Astrocyte of the spinal cord (primary cell): ENCODE measurements around the gene NTNG1.
A peak's percentile ranks its signal among the peaks of the same experiment; 100 is the strongest.

Experiments
- DNase-seq: peaks from one replicate; pipeline ENCODE4 v3.0.0; 2011; ENCODE audit warnings: low read depth, low spot score
- H3K4me3 ChIP-seq: 2 replicates; pipeline ENCODE4 v1.5.1; 2011; ENCODE audit warnings: low read depth, mild to moderate bottlenecking, low read length, moderate library complexity
- in situ Hi-C: cut with HindIII; loops from 2 replicates; pipeline ENCODE4 v1.10.0; 2017; ENCODE audit warnings: low sequenced_read_pairs
- TF ChIP-seq, protein P1 (sequence below): IDR thresholded peaks from 2 replicates; pipeline ENCODE4 v1.5.1; 2012; ENCODE audit warnings: low read depth, mild to moderate bottlenecking, low read length, inconsistent platforms

Gene NTNG1

DNA sequence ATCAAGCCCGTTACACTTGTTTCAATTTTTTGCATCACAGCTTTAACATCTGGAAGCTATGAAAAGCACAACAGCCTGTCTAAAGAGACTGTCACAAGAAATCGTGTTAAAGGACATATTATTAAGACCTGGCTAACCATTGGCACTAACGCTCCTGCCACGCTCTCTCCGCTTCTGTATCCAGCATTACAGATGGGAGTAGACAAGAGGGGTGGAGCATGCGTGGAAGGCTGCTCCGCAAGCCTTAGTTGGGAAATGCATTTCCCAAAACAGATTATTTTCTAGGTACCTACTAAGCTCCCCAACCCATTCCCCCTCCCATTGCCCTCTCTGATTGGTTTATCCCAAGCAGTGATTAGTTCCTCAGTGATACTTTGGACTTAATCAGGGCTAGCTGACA lies 72.4 kb downstream of the NTNG1 start:
- in situ Hi-C loops, result no loop called here
- TF ChIP-seq, protein P1, sequence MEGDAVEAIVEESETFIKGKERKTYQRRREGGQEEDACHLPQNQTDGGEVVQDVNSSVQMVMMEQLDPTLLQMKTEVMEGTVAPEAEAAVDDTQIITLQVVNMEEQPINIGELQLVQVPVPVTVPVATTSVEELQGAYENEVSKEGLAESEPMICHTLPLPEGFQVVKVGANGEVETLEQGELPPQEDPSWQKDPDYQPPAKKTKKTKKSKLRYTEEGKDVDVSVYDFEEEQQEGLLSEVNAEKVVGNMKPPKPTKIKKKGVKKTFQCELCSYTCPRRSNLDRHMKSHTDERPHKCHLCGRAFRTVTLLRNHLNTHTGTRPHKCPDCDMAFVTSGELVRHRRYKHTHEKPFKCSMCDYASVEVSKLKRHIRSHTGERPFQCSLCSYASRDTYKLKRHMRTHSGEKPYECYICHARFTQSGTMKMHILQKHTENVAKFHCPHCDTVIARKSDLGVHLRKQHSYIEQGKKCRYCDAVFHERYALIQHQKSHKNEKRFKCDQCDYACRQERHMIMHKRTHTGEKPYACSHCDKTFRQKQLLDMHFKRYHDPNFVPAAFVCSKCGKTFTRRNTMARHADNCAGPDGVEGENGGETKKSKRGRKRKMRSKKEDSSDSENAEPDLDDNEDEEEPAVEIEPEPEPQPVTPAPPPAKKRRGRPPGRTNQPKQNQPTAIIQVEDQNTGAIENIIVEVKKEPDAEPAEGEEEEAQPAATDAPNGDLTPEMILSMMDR, result no peak
- no peak for DNase-seq
- no peak overlapping the region for H3K4me3 ChIP-seq

DNA sequence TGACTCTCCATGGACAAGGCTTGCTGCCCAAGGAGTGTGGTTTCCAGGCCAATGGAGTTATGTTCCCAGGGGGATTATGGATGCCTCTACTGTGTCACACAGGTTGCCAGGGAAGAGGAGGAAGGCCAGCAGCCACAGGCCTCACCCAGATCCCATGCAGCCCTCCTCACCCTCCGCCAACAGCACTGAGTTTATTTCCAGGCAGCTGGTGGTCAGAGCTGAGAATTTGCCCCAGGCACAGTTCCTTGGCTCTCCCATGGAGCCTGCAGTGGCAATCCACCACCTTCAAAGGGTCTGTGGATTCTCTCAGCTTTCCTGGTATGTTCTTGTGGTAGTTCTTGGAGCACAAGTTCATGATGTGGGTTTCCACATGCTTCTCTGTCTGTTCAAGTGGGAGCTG lies 79.2 kb downstream of the NTNG1 start:
- TF ChIP-seq, protein P1, result no peak
- DNase-seq, result peak; percentile 75
- no peak overlapping the region for H3K4me3 ChIP-seq
- in situ Hi-C loops, result no loop called here

DNA sequence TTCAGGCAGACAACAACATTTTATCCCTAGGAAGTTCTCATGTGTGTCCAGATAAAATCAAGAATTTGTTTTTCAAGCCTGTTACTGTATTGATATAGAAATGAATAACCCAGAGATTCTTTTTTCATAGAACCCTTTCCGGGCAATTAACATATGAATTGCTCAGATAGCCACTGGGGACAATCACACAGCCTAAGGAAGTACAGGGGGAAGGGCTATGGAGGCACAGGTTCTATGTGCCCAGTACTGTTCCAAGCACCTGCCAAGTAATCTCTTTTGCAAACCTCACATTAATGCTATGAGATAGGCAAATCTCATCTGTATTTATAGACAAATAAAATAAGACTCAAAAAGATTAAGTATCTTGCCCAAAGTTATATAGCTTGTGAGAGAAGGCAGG lies 84.9 kb downstream of the NTNG1 start:
- in situ Hi-C loops, result no loop called here
- DNase-seq, result no peak
- H3K4me3 ChIP-seq, result no peak overlapping the region
- TF ChIP-seq, protein P1, result no peak

DNA sequence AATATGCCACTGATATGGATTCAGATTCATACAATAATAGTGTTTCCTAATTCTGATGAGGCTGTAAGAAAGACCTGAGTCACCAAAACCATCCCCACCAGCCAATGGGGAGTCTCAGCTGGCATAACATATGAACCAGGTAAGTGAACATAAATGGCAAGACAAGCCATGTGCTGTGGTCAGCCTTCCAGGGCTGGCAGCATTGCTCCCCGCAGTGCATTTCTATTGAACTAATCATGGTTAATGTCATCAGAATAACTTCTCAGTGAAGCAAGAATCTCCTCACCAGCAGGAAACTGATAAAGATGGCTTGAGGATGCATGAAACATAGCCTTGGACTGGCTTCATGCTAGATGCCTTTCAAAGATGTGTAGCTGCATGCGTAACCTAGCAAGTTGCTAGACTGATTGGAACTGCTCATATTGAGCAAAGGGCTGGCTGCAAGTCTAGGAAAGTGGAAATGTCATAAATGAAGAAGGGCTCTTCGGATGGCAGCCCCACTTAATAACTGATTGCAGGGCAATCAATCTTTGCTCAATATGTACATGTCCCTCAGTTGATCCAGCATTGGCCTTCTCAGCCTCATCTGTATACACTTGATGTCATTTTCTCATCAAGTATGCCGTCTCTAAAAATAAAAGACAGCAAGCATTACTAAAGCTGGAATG lies 88.0 kb downstream of the NTNG1 start:
- peak; percentile 22 for DNase-seq

DNA sequence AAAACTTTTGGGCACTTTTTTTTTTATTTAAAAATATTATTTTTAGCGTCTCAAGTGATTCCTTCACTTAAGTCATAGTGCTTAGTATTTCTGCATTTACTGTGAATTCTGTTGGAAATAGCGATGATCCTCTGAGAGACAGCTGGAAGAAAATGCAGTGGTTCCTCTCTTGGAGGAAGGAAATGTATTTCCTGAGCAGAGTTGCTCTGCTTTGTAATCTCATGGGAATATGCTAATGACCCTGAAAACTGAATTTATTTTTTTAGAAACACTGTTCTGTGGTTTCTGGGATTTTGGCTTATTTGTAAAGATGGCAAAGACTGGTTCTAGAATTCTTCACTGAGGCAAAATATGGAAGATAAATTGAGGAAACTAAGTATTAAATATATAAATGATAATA lies 88.9 kb downstream of the NTNG1 start:
- TF ChIP-seq, protein P1, result no peak
- in situ Hi-C loops, result no loop called here
- H3K4me3 ChIP-seq, result no peak overlapping the region
- DNase-seq, result no peak

More for the DNA sequence above, 88.0 kb downstream of the NTNG1 start:
- in situ Hi-C loops, result no loop called here
- TF ChIP-seq, protein P1, result no peak
- H3K4me3 ChIP-seq, result no peak overlapping the region

DNA sequence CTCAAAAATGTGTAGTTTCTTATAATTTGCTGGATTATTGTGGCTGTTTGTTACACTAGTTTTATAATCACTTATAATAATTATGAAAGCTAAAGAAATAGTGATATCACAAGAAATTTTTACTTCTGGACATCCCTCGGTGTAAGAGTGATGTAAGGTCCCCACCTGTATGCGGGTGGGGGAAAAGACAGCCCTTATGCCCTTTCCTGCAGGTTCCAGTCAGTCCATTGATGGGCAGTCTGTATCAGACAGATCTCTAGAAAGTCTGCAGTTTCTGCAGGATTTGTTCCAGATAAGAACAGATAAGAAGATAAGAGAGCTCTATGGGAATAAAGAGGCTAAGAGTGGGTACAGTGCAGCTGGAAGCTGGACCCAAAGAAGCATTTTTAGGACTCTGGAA lies 89.3 kb downstream of the NTNG1 start:
- H3K4me3 ChIP-seq, result no peak overlapping the region
- DNase-seq, result no peak
- in situ Hi-C loops, result no loop called here
- TF ChIP-seq, protein P1, result no peak
